Spleen (tissue), 11 donors: Measurements from ENCODE around the gene SMIM29. TPM values are rescaled to one million over a fixed set of nuclear protein-coding genes. Genes with fewer than 3 reads are reported as not detected.

Experiments
- DNase-seq: peaks from one replicate; pipeline ENCODE4 v3.0.0-alpha.2; 2020
- H3K27ac ChIP-seq, 8 donors: fragments of 200-600 bp; sonication (generic) in 7 of 8; 1 replicate in 4 of 8; 2 replicates in 4 of 8; pipeline versions ENCODE4 v1.5.0 to v1.8.0; 2016 to 2021; ENCODE audit warnings: inconsistent platforms in 4 of 8, mild to moderate bottlenecking in 4 of 8, moderate library complexity in 1 of 8
- H3K27me3 ChIP-seq, 7 donors: fragments of 200-600 bp; sonication (generic) in 6 of 7; replicated peaks in 1 of 7; 1 replicate in 4 of 7; 2 replicates in 3 of 7; pipeline versions ENCODE4 v1.5.0 to v1.8.0; 2016 to 2021; ENCODE audit warnings: inconsistent platforms in 3 of 7, mild to moderate bottlenecking in 1 of 7
- H3K36me3 ChIP-seq, 6 donors: fragments of 200-600 bp; sonication (generic) in 5 of 6; 1 replicate in 4 of 6; 2 replicates in 2 of 6; pipeline versions ENCODE4 v1.5.0 to v1.8.0; 2016 to 2021; ENCODE audit warnings: inconsistent platforms in 2 of 6
- H3K4me1 ChIP-seq, 6 donors: fragments of 200-600 bp; sonication (generic) in 5 of 6; 1 replicate in 3 of 6; 2 replicates in 3 of 6; pipeline versions ENCODE4 v1.5.0 to v1.8.0; 2016 to 2021; ENCODE audit warnings: inconsistent platforms in 3 of 6
- H3K4me3 ChIP-seq, 8 donors: fragments of 200-600 bp; sonication (generic) in 7 of 8; 1 replicate in 4 of 8; 2 replicates in 4 of 8; pipeline versions ENCODE4 v1.5.0 to v1.8.0; 2016 to 2021; ENCODE audit warnings: inconsistent platforms in 4 of 8, mild to moderate bottlenecking in 4 of 8, moderate library complexity in 2 of 8
- H3K9me3 ChIP-seq, 8 donors: fragments of 200-600 bp; sonication (generic) in 7 of 8; 1 replicate in 4 of 8; 2 replicates in 4 of 8; pipeline versions ENCODE4 v1.5.0 to v1.8.0; 2016 to 2021; ENCODE audit warnings: inconsistent platforms in 4 of 8
- CTCF ChIP-seq, 11 experiments: fragments of 200-600 bp in 7 of 11; fragments of 450-650 bp in 4 of 11; sonication (generic) in 4 of 11; IDR thresholded peaks in 8 of 11; conservative IDR thresholded peaks in 3 of 11; 1 replicate in 7 of 11; 2 replicates in 4 of 11; pipeline versions ENCODE4 v1.4.0 to v1.8.0; 2016 to 2021; ENCODE audit warnings: antibody characterized with exemption in 11 of 11, inconsistent platforms in 4 of 11, mild to moderate bottlenecking in 1 of 11
- POLR2A ChIP-seq, 3 donors: fragments of 450-650 bp; IDR thresholded peaks; one replicate each; pipeline ENCODE4 v1.5.1; 2017; ENCODE audit warnings: antibody characterized with exemption in 3 of 3, mild to moderate bottlenecking in 1 of 3
- POLR2AphosphoS5 ChIP-seq, 3 donors: sonication (generic); formaldehyde crosslinking; IDR thresholded peaks; one replicate each; pipeline ENCODE4 v1.5.1; 2017; ENCODE audit warnings: antibody characterized with exemption in 3 of 3
- WGBS, 5 donors: extraction: QIAGEN DNeasy Blood & Tissue Kit in 3 of 5; methylation state at CpG; one replicate each; pipeline versions ENCODE4 v1.1.5 to v1.1.7; 2013 to 2018; 5-methylcytosine and 5-hydroxymethylcytosine counted together
- intact Hi-C: fragments of 100-400 bp; cut with DNase I; formaldehyde crosslinking; loops from one replicate; pipeline ENCODE4 v1.15.0; 2023; ENCODE audit warnings: low total_unique reads
- polyA plus RNA-seq, 3 donors: library from polyadenylated mRNA; stranded (reverse); fragments of 200-250 nt; gene quantifications; one replicate each; pipeline ENCODE4 v1.2.1, GENCODE V29; 2013
- total RNA-seq, 7 donors: library from RNA; depleted of rRNA in 3 of 7; stranded (reverse); fragments of >200 nt in 3 of 7; fragmentation: NEBNext Ultra II Directional in 4 of 7; extraction: Animal tissue kit (Norgen Biotek cat#: 25700) in 4 of 7; gene quantifications; one replicate each; pipeline versions ENCODE4 v1.1.0 to v1.2.1, GENCODE V29; 2016 to 2021
- donor health status: healthy with polysubstance abuse.
- donor health status: DM: no; HTN: no; CAD: no; lungs with moderate emphysema.
- donor health status: DM: no; HTN: no; CAD: no.
- donor health status: Bipolar disorder and iron deficiency.
- donor health status: healthy.
- donor health status: DM: no; HTN: no; CAD: no.
- donor health status: DM: yes; HTN: yes; CAD: no.

The SMIM29 gene
- total and polyA plus RNA-seq, 10 donors, result 24.7 to 73.7 (median 36.4) TPM

GRCh38 chr6:34276881-34277762 is 28.3 kb upstream of the SMIM29 start:
- WGBS, 5 donors, result 82 to 92% (median 84%) methylated on average over 10 of the region's 10 CpGs
- peaks cover 4 to 49% (median 22%) of the 10 kb centered on the region in 6 donors for H3K4me1 ChIP-seq
- no peak overlapping the region for H3K4me3 ChIP-seq
- peaks cover 0 to 25% (median 0%) of the 10 kb centered on the region in 6 donors for H3K36me3 ChIP-seq
- H3K27me3 ChIP-seq, result no peaks in the 10 kb centered on the region
- no peak overlapping the region for H3K27ac ChIP-seq
- no peak for DNase-seq
- intact Hi-C loops, result no loop called here
- TF ChIP-seq POLR2AphosphoS5 (IDR thresholded peaks at IDR 0.05) (no peak), CTCF (IDR thresholded peaks at IDR 0.05 in 8 of 11, conservative IDR thresholded peaks at IDR 0.05 in 3 of 11) (no peak)
- H3K9me3 ChIP-seq, result no peaks in the 10 kb centered on the region

- peaks cover 0 to 23% (median 0%) of the 10 kb centered on the region in 6 donors for H3K36me3 ChIP-seq
- peaks cover 4 to 55% (median 29%) of the 10 kb centered on the region in 6 donors for H3K4me1 ChIP-seq
- intact Hi-C loops, result no loop called here
- no peak overlapping the region for H3K4me3 ChIP-seq
- H3K27me3 ChIP-seq, result no peaks in the 10 kb centered on the region
- no peak for DNase-seq
- H3K27ac ChIP-seq, result no peak overlapping the region
- 76 to 97% (median 93%) methylated on average over 5 of the region's 5 CpGs for WGBS, 5 donors
- H3K9me3 ChIP-seq, result no peaks in the 10 kb centered on the region
- TF ChIP-seq POLR2A (IDR thresholded peaks at IDR 0.05) (no peak), POLR2AphosphoS5 (IDR thresholded peaks at IDR 0.05) (no peak), CTCF (IDR thresholded peaks at IDR 0.05 in 8 of 11, conservative IDR thresholded peaks at IDR 0.05 in 3 of 11) (no peak)
Observed at GRCh38 chr6:34276191-34276590, 27.4 kb upstream of the SMIM29 start.

- intact Hi-C loops, result no loop called here
- Histone ChIP-seq H3K36me3 (peaks cover 0 to 20% (median 0%) of the 10 kb centered on the region in 6 donors), H3K27me3 (no peaks in the 10 kb centered on the region), H3K4me3 (no peak overlapping the region), H3K27ac (peak overlapping the region in 1 of 8 donors; percentile 28), H3K4me1 (peaks cover 4 to 50% (median 28%) of the 10 kb centered on the region in 6 donors), H3K9me3 (no peaks in the 10 kb centered on the region)
- no peak for DNase-seq
- no peak for TF ChIP-seq POLR2A (IDR thresholded peaks at IDR 0.05)
- TF ChIP-seq POLR2AphosphoS5 (IDR thresholded peaks at IDR 0.05), result no peak
- TF ChIP-seq CTCF (IDR thresholded peaks at IDR 0.05 in 8 of 11, conservative IDR thresholded peaks at IDR 0.05 in 3 of 11), result no peak
- WGBS, 5 donors, result 86 to 94% (median 89%) methylated on average over 3 of the region's 3 CpGs
Observed at GRCh38 chr6:34275128-34275804, 26.5 kb upstream of the SMIM29 start.

- H3K4me1 ChIP-seq, result peaks cover 4 to 39% (median 25%) of the 10 kb centered on the region in 6 donors
- H3K27ac ChIP-seq, result peak overlapping the region in 1 of 8 donors; percentile 72
- DNase-seq, result no peak
- peaks cover 0 to 8% (median 0%) of the 10 kb centered on the region in 6 donors for H3K36me3 ChIP-seq
- WGBS, 5 donors, result 93 to 100% (median 100%) methylated on average over 1 of the region's 1 CpG
- no peaks in the 10 kb centered on the region for H3K27me3 ChIP-seq
- no peak overlapping the region for H3K4me3 ChIP-seq
- intact Hi-C loops, result no loop called here
- TF ChIP-seq POLR2AphosphoS5 (IDR thresholded peaks at IDR 0.05) (no peak), CTCF (IDR thresholded peaks at IDR 0.05 in 8 of 11, conservative IDR thresholded peaks at IDR 0.05 in 3 of 11) (no peak), POLR2A (IDR thresholded peaks at IDR 0.05) (no peak)
- H3K9me3 ChIP-seq, result no peaks in the 10 kb centered on the region
Observed at GRCh38 chr6:34274129-34274528, 25.3 kb upstream of the SMIM29 start.
